ENCODE data around the gene HCFC1. TPM values are rescaled to one million over a fixed set of nuclear protein-coding genes. Genes with fewer than 3 reads are reported as not detected.

The HCFC1 gene
- polyA plus RNA-seq, 3 donors: 1.9 to 21.8 (median 3.8) TPM

- 74% methylated on average over 15 of the region's 40 CpGs for WGBS (ENCODE audit: insufficient coverage)
- peaks cover 69% of the 10 kb centered on the region for H3K79me2 ChIP-seq (ENCODE audit: insufficient read depth, low read length)
- intact Hi-C loops (cut with micrococcal nuclease): loop anchor here (10.0 kb wide), 2 partner anchors 127 to 157 kb away; partner anchors contain the start of genes IDH3G (in 1 of the 2), PLXNB3 (in 1 of the 2) and SSR4 (in 1 of the 2)
- peaks cover 36 to 42% of the 10 kb centered on the region in 2 donors for H3K36me3 ChIP-seq (replicated peaks in 1 of 2; ENCODE audit: control insufficient read depth in 1 of 2, insufficient read depth in 2 of 2, low read length in 2 of 2)
- H3K27me3 ChIP-seq (ENCODE audit: control insufficient read depth in 2 of 2, insufficient read depth in 2 of 2, low read length in 2 of 2): no peaks in the 10 kb centered on the region
- Mint-ChIP-seq H3K27me3 (ENCODE audit: low read depth in 3 of 3) (peaks cover 0 to 49% (median 0%) of the 10 kb centered on the region in 3 donors), H3K27ac (peak overlapping the region in 3 of 7 donors; percentile 54 to 75 (median 55)), H3K4me3 (peak overlapping the region; percentile 48 to 71), H3K36me3 (peaks cover 26 to 45% of the 10 kb centered on the region in 2 donors), H3K4me1 (peaks cover 27% of the 10 kb centered on the region), H3K9me3 (peaks cover 0 to 9% (median under 1%) of the 10 kb centered on the region in 7 donors)
- H2AFZ ChIP-seq (ENCODE audit: insufficient read depth, low read depth, low read length, poor library complexity, severe bottlenecking): no peak overlapping the region
- peak overlapping the region; percentile 97 for H3K4me2 ChIP-seq (replicated peaks; ENCODE audit: extremely low read depth, low read length, poor library complexity, severe bottlenecking)
- no peaks in the 10 kb centered on the region for H3K9me3 ChIP-seq (replicated peaks in 1 of 2; ENCODE audit: control insufficient read depth in 1 of 2, insufficient read depth in 1 of 2, low read length in 2 of 2)
- H4K20me1 ChIP-seq (ENCODE audit: insufficient read depth, low read length): peaks cover 94% of the 10 kb centered on the region
- no peak for DNase-seq
- H3K9ac ChIP-seq (ENCODE audit: insufficient read depth, low read length, poor library complexity, severe bottlenecking): no peak overlapping the region
- peaks cover 30 to 53% of the 10 kb centered on the region in 2 donors for H3K4me1 ChIP-seq (ENCODE audit: control insufficient read depth in 1 of 2, insufficient read depth in 2 of 2, low read length in 2 of 2)
- peak overlapping the region in 1 of 2 donors; percentile 4 for H3K27ac ChIP-seq (ENCODE audit: low read depth in 1 of 2, low read length in 2 of 2)
- TF ChIP-seq CTCF (IDR thresholded peaks at IDR 0.05): no peak
- peak overlapping the region in 1 of 3 experiments; percentile 89 for H3K4me3 ChIP-seq (replicated peaks in 1 of 3; ENCODE audit: low read depth in 2 of 3, low read length in 3 of 3)
Observed at GRCh38 chrX:153921511-153922446, 49.8 kb downstream of the HCFC1 start.

GRCh38 chrX:153921070-153921469 lies 50.5 kb downstream of the HCFC1 start:
- Mint-ChIP-seq H3K27ac (peak overlapping the region in 1 of 7 donors; percentile 57), H3K36me3 (peaks cover 30 to 51% of the 10 kb centered on the region in 2 donors), H3K9me3 (peaks cover 0 to 6% (median 0%) of the 10 kb centered on the region in 7 donors), H3K27me3 (ENCODE audit: low read depth in 3 of 3) (peaks cover 0 to 53% (median 0%) of the 10 kb centered on the region in 3 donors), H3K4me3 (no peak overlapping the region), H3K4me1 (peaks cover 27% of the 10 kb centered on the region)
- no peak overlapping the region for H3K27ac ChIP-seq (ENCODE audit: low read depth in 1 of 2, low read length in 2 of 2)
- no peak overlapping the region for H3K4me3 ChIP-seq (replicated peaks in 1 of 3; ENCODE audit: low read depth in 2 of 3, low read length in 3 of 3)
- no peak overlapping the region for H2AFZ ChIP-seq (ENCODE audit: insufficient read depth, low read depth, low read length, poor library complexity, severe bottlenecking)
- DNase-seq: no peak
- 97% methylated on average over 6 of the region's 16 CpGs for WGBS (ENCODE audit: insufficient coverage)
- no peak overlapping the region for H3K9ac ChIP-seq (ENCODE audit: insufficient read depth, low read length, poor library complexity, severe bottlenecking)
- H3K27me3 ChIP-seq (ENCODE audit: control insufficient read depth in 2 of 2, insufficient read depth in 2 of 2, low read length in 2 of 2): no peaks in the 10 kb centered on the region
- no peaks in the 10 kb centered on the region for H3K9me3 ChIP-seq (replicated peaks in 1 of 2; ENCODE audit: control insufficient read depth in 1 of 2, insufficient read depth in 1 of 2, low read length in 2 of 2)
- H4K20me1 ChIP-seq (ENCODE audit: insufficient read depth, low read length): peaks cover 94% of the 10 kb centered on the region
- no peak overlapping the region for H3K4me2 ChIP-seq (replicated peaks; ENCODE audit: extremely low read depth, low read length, poor library complexity, severe bottlenecking)
- peaks cover 40 to 49% of the 10 kb centered on the region in 2 donors for H3K36me3 ChIP-seq (replicated peaks in 1 of 2; ENCODE audit: control insufficient read depth in 1 of 2, insufficient read depth in 2 of 2, low read length in 2 of 2)
- no peak for TF ChIP-seq CTCF (IDR thresholded peaks at IDR 0.05)
- intact Hi-C loops (cut with micrococcal nuclease): loop anchor here (10.0 kb wide), 2 partner anchors 126 to 156 kb away; partner anchors contain the start of genes IDH3G (in 1 of the 2), PLXNB3 (in 1 of the 2) and SSR4 (in 1 of the 2)
- peaks cover 28 to 46% of the 10 kb centered on the region in 2 donors for H3K4me1 ChIP-seq (ENCODE audit: control insufficient read depth in 1 of 2, insufficient read depth in 2 of 2, low read length in 2 of 2)
- peaks cover 69% of the 10 kb centered on the region for H3K79me2 ChIP-seq (ENCODE audit: insufficient read depth, low read length)

Data from CD14-positive monocyte (primary cell).